Astrocyte of the cerebellum (primary cell): ENCODE data around the gene BARX1.

ENCODE experiments used
- DNase-seq: peaks from one replicate; pipeline ENCODE4 v3.0.0-alpha.2; 2011; ENCODE audit warnings: low read depth
- H3K4me3 ChIP-seq: 2 replicates; pipeline ENCODE4 v1.5.1; 2011; ENCODE audit warnings: mild to moderate bottlenecking, low read depth, low read length, moderate library complexity
- CTCF ChIP-seq: IDR thresholded peaks from 2 replicates; pipeline ENCODE4 v1.5.1; 2012; ENCODE audit warnings: low read length, low read depth, moderate library complexity, mild to moderate bottlenecking; ENCODE audit errors: missing control alignments
- in situ Hi-C: cut with HindIII; loops from 2 replicates; pipeline ENCODE4 v1.10.0; 2017; ENCODE audit warnings: low sequenced_read_pairs

The BARX1 gene

GRCh38 chr9:93952119-93952783, 2.9 kb downstream of the BARX1 start:
- H3K4me3 ChIP-seq = no peak overlapping the region
- no peak for DNase-seq
- in situ Hi-C loops = no loop called here

GRCh38 chr9:93951655-93952118, 3.5 kb downstream of the BARX1 start:
- DNase-seq = no peak
- in situ Hi-C loops = no loop called here

More at GRCh38 chr9:93952119-93952783, 2.9 kb downstream of the BARX1 start:
- TF ChIP-seq CTCF = no peak

GRCh38 chr9:93950619-93951601, 4.2 kb downstream of the BARX1 start:
- no peak for TF ChIP-seq CTCF

More at GRCh38 chr9:93951655-93952118, 3.5 kb downstream of the BARX1 start:
- TF ChIP-seq CTCF = no peak
- H3K4me3 ChIP-seq = no peak overlapping the region

GRCh38 chr9:93949694-93950449, 5.3 kb downstream of the BARX1 start:
- no peak overlapping the region for H3K4me3 ChIP-seq
- in situ Hi-C loops = loop anchor here (10.0 kb wide), 1 partner anchor 265 kb away; no protein-coding TSS in a partner anchor
- TF ChIP-seq CTCF = no peak
- DNase-seq = no peak

More at GRCh38 chr9:93950619-93951601, 4.2 kb downstream of the BARX1 start:
- no peak for DNase-seq
- in situ Hi-C loops = no loop called here
- H3K4me3 ChIP-seq = peak overlapping the region; percentile 32

GRCh38 chr9:93949073-93949693, 6.0 kb downstream of the BARX1 start:
- in situ Hi-C loops = loop anchor here (10.0 kb wide), 1 partner anchor 264 kb away; no protein-coding TSS in a partner anchor
- DNase-seq = no peak
- no peak overlapping the region for H3K4me3 ChIP-seq
- TF ChIP-seq CTCF = no peak
